HG03354 (cell line): ENCODE data around the gene ARL6IP1.
"Not testable (repeated sequence)": the region's sequence is repeated elsewhere in the genome, so short reads cannot be mapped to it uniquely, and the experiment has no call there.

Source experiments
- ATAC-seq: cut with Tn5 transposase; IDR thresholded peaks from one replicate; pipeline ENCODE4 v1.9.1; 2021; ENCODE audit warnings: mild to moderate bottlenecking; ENCODE audit not compliant: unreplicated experiment, poor library complexity, severe bottlenecking

ARL6IP1 gene

DNA sequence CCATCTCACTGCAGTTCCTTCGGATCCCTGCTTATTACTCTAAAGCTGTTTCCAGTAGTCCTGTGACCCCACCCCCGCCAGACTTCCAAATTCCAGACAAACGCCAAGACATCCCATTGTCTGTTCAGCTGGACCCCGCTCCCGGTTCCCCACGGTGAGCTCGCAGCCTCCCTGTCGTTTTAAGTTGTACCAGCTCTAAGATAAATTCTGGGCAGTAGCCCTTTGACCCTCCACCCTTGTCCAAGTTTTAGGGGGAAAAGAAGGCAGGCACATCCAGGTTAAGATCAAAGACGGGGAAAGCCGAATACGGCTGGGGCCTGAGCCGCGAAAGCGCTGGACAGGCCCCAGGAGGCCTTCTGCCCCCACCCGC lies 589 bp downstream of the ARL6IP1 start:
- no peak for ATAC-seq

GRCh38 chr16:18800293-18800692 lies 1.1 kb downstream of the ARL6IP1 start:
- ATAC-seq: no peak

- no peak for ATAC-seq
These were observed 1.8 kb downstream of the ARL6IP1 start for GRCh38 chr16:18799500-18799899.

- no peak for ATAC-seq
These were observed 3.6 kb downstream of the ARL6IP1 start for GRCh38 chr16:18797746-18798145.

- ATAC-seq: no peak
These were observed 5.0 kb downstream of the ARL6IP1 start for GRCh38 chr16:18796377-18796776.

- ATAC-seq: no peak
These were observed 8.4 kb downstream of the ARL6IP1 start for GRCh38 chr16:18792836-18793433.

DNA sequence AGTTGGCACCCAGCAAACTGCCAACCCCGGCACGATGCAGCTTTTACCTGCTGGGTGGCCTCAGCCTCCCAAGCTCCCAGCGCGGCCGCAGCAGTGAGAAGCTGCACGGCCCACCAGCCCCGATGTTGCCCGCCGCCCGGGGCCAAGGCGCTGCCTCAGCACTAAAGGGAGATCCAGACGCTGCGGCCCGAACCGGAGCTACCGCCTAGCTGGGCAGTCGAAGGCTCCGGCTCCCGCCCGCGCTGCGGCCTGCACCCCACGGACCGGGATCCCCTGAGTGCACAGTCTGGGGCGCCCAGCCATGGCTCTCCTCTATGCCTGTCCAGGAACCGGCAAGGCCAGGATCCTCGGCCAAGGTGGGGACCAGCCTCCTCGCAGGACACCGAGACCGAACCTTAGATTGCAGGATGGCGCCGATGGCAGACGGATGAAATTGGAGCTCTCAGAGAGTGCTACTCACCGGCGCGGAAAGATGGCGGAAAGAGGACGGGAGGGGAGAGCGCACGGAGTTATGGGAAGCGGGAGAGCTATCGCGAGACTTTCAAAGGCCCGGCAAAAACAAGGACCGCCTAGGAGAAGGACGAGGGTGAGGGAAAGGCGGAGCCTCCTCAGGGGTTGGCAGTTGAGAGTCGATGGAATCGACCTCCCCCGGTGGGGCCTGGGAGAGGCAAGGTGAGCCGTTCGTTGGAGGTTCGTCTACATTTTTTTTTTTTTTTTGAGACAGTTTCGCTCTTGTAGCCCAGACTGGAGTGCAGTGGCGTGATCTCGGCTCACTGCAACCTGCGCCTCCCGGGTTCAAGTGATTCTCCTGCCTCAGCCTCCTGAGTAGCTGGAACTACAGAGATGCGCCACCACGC lies 11.3 kb downstream of the ARL6IP1 start, which contains the start of gene RPS15A:
Gene RPS15A (minus strand): TSS at position 485 of the 857 bp plus-strand sequence. CDS start 1,221 bp downstream, outside the sequence.
- peak; percentile 85 for ATAC-seq

- no peak for ATAC-seq
These were observed 11.9 kb downstream of the ARL6IP1 start for GRCh38 chr16:18789515-18789849.

DNA sequence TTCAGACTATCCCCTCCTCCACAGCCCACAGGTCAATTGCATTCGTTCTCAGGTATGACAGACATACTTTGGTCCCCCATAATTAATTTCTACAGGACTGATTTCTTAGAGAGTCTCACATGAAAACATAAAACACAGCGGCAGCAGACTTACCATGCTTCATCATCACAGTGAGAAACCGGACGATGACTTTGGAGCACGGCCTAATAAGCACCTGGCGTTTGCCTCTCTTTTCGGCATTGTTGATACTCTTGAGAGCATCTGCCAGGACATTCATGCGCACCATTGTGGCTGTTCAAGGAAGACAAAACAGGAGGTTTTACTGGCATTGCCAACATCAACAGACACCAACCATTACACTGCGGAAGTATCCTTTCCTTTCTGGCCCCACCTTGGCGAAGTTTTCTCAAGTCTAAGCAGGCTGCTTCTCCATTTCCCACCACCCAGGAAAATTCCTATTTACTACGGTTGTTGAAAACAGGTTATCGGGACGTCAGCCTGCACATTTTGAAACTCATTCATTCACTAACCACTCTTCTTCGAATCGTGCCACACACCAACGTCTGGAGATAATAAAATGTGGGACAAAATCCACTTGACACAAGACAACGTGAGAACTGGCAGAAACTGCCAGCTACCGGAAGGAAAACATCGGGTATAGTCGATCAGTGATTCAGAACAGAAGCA lies 12.4 kb downstream of the ARL6IP1 start:
- no peak for ATAC-seq

DNA sequence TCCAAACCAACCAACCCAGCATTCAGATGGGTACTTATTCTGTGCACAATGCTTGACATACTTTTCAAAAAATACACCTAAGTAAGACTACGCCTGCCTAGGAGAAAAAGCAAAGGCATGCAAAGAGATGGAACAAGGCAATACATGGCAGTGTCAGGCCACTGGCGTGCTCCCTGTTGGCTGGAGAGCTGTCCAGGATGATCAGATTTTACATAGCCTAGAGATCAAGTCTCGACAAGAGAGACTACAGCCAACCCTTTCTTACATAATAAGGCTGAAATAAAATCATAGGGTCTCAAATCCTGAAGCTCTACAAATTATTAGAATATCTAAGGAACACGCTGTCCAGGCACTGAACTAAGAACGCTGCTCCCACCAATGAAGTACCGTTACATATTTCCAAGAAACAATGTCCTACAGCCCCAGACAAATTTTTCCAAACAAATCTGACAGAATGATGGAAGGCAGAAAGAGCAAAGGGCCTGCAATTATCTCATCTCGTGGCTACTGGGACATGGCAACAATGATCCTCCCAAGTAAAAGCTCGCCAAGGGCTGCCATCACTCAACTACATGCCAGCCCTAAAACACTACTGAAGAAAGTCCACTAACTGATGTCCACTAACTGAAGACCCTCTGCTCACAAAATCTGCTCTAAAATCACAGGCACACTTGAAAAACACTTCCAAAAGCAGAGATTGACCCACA lies 16.3 kb downstream of the ARL6IP1 start:
- no peak for ATAC-seq

DNA sequence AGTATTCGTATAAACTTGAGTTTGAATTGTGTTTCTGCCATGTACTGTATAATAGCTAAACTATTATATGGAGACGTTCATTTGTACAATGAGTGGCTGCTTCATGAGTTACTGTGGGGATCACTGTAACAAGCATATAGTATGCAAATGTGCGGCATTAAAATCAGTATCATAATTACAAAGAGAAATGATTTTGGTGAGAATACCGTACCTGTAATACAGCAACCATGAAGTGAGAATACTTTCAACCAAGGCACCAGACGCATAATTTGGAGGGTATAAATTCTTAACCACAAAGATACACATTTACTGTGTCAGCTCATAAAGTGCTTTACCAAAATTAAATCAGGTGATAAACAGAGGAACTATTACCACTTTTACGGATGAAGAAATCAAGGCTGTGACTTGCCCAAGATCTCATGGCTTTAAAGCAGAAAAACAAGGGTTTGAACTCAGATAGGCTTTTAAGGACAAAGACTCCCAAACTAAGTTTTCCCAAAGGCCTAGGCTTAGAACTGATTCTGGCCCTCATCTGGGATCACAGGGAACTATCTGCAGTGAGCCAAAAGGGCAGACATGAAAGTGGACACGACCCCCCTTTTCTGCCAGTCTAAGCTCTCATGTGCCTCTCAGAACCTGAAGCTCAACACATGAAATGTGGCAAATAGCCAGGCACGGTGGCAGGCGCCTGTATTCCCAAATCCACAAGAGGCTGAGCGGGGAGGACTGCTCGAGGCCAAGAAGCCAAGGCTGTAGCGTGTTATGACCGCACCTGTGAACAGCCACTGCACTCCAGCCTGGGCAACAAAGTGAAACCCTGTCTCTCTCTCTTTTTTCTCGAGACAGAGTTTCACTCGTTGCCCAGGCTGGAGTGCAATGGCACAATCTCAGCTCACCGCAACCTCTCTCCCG lies 17.7 kb downstream of the ARL6IP1 start:
- ATAC-seq: no peak

DNA sequence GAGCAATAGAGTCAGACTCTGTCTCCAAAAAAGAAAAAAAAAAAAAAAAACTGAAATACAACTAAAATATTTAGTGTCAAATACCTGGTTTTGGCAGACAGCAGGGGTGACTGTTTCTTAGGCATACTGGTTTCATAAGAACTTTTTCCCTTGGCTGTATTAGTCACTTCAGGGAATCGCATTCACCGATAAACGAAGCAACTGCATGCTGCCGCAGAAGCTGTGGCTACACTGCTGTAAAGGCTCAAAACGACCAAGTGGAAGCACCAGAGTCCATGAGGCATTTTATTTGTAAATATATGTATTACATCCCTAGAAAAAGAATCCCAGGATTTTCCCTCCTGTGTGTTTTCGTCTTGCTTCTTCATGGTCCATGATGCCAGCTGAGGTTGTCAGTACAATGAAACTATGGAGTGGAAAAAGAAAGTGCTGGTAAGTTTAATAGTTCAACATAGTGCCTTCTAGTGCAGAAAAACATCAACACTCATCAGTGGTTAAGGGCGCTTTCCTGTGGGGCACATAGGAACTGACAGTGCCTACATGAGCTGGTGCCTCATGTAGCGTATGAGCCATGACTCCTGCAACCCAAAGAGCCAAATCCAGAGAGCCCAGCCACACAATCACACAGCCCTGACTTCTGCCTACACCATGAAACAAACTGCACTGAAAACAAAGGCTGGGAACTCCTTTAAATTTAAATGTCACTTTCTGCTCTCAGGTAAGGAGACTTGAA lies 18.5 kb downstream of the ARL6IP1 start:
- no peak for ATAC-seq

GRCh38 chr16:18781232-18781631 lies 20.1 kb downstream of the ARL6IP1 start:
- ATAC-seq: not testable (repeated sequence)

DNA sequence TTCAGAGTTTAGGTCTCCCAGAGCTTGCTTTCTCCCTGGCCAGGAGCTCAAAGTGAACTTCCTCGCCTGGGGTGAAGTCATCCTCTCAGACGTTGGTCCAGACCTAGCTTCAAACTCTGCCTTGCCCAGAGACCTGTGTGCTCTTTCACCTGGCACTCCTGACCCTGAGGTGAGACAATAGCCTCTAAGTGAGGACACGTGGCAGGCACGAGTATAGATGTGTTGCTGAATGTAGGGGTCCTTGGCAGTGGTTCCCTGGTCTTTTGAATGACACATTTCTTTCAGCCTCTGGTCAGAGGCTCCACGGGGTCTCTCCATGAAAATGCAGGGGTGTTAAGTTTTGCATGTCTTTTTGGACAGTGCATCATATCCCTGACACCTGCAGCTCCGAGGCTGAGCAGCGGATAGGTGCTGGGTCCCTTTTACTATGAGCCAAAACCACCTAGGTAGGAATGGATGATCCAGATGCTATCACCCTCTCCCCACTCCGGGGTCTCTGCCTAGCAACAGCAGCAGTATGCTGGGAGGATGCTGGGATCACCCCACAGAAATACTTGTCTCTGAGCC lies 20.8 kb downstream of the ARL6IP1 start:
- ATAC-seq: not testable (repeated sequence)

- not testable (repeated sequence) for ATAC-seq
These were observed 23.7 kb downstream of the ARL6IP1 start for GRCh38 chr16:18777664-18778063.

DNA sequence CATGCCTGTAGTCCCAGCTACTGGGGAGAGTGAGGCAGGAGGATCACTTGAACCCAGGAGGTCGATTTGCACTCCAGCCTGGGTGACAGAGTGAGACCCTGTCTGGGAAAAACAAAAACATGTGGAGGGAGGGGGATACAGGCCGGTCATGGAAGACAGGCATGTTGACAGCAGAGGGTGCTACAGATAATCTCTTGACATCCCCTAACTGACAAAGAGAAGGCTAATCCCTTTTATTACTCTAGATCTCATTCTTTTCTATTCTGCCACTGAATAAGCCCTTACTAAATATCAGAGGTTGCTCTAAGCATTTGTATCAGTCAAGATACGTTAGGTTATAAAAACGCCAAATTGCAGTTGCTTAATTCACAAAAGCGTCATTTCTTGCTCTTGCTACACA lies 25.0 kb downstream of the ARL6IP1 start:
- ATAC-seq: not testable (repeated sequence)

GRCh38 chr16:18774651-18775050 lies 26.7 kb downstream of the ARL6IP1 start:
- not testable (repeated sequence) for ATAC-seq

- not testable (repeated sequence) for ATAC-seq
These were observed 29.2 kb downstream of the ARL6IP1 start for GRCh38 chr16:18772171-18772570.
